MM.1S (cell line): Measurements from ENCODE around the gene SLC16A10.
"Not testable (repeated sequence)": the region's sequence is repeated elsewhere in the genome, so short reads cannot be mapped to it uniquely, and the experiment has no call there.

Experiments used
- DNase-seq: peaks from one replicate; pipeline ENCODE4 v3.0.0-alpha.2; 2015
- H2AFZ ChIP-seq: fragments of 300-600 bp; sonication (generic); 2 replicates; pipeline ENCODE4 v1.6.0; 2016; ENCODE audit warnings: antibody characterized with exemption, low read length
- H3F3A ChIP-seq: fragments of 300-600 bp; sonication (generic); 2 replicates; pipeline ENCODE4 v1.6.1; 2016; ENCODE audit warnings: mild to moderate bottlenecking, antibody characterized with exemption, low read length, moderate library complexity, mixed read lengths; ENCODE audit not compliant: insufficient read depth
- H3K27ac ChIP-seq: fragments of 300-600 bp; sonication (generic); 2 replicates; pipeline ENCODE4 v1.5.1; 2016; ENCODE audit warnings: mild to moderate bottlenecking, low read length
- H3K27me3 ChIP-seq: fragments of 300-600 bp; sonication (generic); replicated peaks from 2 replicates; pipeline ENCODE4 v1.6.0; 2016; ENCODE audit warnings: low read length; ENCODE audit not compliant: insufficient read depth
- H3K36me3 ChIP-seq: fragments of 300-600 bp; sonication (generic); replicated peaks from 2 replicates; pipeline ENCODE4 v1.6.1; 2016; ENCODE audit warnings: mild to moderate bottlenecking, low read length, mixed read lengths; ENCODE audit not compliant: insufficient read depth
- H3K4me1 ChIP-seq: fragments of 300-600 bp; sonication (generic); 2 replicates; pipeline ENCODE4 v1.6.1; 2016; ENCODE audit warnings: low read length, mixed read lengths
- H3K4me2 ChIP-seq: fragments of 300-600 bp; sonication (generic); 2 replicates; pipeline ENCODE4 v1.6.0; 2016; ENCODE audit warnings: low read depth, low read length
- H3K4me3 ChIP-seq: fragments of 300-600 bp; sonication (generic); 2 replicates; pipeline ENCODE4 v1.5.1; 2016; ENCODE audit warnings: low read length, mixed read lengths
- H3K79me2 ChIP-seq: fragments of 300-600 bp; sonication (generic); 2 replicates; pipeline ENCODE4 v1.6.1; 2016; ENCODE audit warnings: mixed run types, low read length, mixed read lengths
- H3K9ac ChIP-seq: fragments of 300-600 bp; sonication (generic); 2 replicates; pipeline ENCODE4 v1.6.1; 2016; ENCODE audit warnings: low read length, mixed read lengths
- H3K9me2 ChIP-seq: fragments of 300-600 bp; sonication (generic); replicated peaks from 2 replicates; pipeline ENCODE4 v1.6.1; 2016; ENCODE audit warnings: mild to moderate bottlenecking, low read length, mixed read lengths; ENCODE audit not compliant: insufficient read depth
- H3K9me3 ChIP-seq: fragments of 300-600 bp; sonication (generic); replicated peaks from 2 replicates; pipeline ENCODE4 v1.6.1; 2016; ENCODE audit warnings: mild to moderate bottlenecking, low read length, mixed read lengths; ENCODE audit not compliant: insufficient read depth
- H4K20me1 ChIP-seq: fragments of 300-600 bp; sonication (generic); 2 replicates; pipeline ENCODE4 v1.6.1; 2016; ENCODE audit warnings: mild to moderate bottlenecking, low read length, moderate library complexity, mixed read lengths; ENCODE audit not compliant: insufficient read depth
- TF ChIP-seq, protein P1 (sequence below): fragments of 300-600 bp; sonication (generic); IDR thresholded peaks from 2 replicates; pipeline ENCODE4 v1.5.1; 2016; ENCODE audit warnings: antibody characterized with exemption, low read length, mixed read lengths

Gene SLC16A10

DNA sequence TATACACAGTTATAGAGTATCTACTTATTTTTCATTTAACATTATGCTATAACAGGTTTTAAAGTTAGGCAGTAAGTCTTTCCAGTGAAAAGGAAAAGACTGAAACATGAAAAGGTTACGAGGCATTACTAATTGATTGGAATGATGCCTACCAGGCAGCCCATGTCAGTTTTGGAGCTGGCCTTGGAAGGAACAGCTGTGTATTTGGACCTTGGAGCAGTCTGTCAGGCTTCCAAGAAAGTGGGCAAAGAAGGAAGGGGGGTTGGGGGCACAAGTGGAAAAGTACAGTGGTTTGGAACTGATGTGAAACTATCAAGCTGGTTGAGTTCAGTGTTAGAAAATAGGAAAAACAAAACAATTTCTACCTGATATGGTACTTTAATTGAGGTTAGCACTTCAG is 41.7 kb downstream of the SLC16A10 start:
- Histone ChIP-seq H3K4me2 (no peak overlapping the region), H3K27ac (no peak overlapping the region), H4K20me1 (no peaks in the 10 kb centered on the region), H3K9me3 (no peaks in the 10 kb centered on the region), H2AFZ (no peak overlapping the region), H3F3A (no peaks in the 10 kb centered on the region), H3K79me2 (no peaks in the 10 kb centered on the region), H3K4me3 (no peak overlapping the region), H3K27me3 (no peaks in the 10 kb centered on the region), H3K4me1 (no peaks in the 10 kb centered on the region), H3K9ac (no peak overlapping the region), H3K36me3 (no peaks in the 10 kb centered on the region), H3K9me2 (no peaks in the 10 kb centered on the region)
- TF ChIP-seq, protein P1, sequence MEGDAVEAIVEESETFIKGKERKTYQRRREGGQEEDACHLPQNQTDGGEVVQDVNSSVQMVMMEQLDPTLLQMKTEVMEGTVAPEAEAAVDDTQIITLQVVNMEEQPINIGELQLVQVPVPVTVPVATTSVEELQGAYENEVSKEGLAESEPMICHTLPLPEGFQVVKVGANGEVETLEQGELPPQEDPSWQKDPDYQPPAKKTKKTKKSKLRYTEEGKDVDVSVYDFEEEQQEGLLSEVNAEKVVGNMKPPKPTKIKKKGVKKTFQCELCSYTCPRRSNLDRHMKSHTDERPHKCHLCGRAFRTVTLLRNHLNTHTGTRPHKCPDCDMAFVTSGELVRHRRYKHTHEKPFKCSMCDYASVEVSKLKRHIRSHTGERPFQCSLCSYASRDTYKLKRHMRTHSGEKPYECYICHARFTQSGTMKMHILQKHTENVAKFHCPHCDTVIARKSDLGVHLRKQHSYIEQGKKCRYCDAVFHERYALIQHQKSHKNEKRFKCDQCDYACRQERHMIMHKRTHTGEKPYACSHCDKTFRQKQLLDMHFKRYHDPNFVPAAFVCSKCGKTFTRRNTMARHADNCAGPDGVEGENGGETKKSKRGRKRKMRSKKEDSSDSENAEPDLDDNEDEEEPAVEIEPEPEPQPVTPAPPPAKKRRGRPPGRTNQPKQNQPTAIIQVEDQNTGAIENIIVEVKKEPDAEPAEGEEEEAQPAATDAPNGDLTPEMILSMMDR = no peak
- DNase-seq = no peak

DNA sequence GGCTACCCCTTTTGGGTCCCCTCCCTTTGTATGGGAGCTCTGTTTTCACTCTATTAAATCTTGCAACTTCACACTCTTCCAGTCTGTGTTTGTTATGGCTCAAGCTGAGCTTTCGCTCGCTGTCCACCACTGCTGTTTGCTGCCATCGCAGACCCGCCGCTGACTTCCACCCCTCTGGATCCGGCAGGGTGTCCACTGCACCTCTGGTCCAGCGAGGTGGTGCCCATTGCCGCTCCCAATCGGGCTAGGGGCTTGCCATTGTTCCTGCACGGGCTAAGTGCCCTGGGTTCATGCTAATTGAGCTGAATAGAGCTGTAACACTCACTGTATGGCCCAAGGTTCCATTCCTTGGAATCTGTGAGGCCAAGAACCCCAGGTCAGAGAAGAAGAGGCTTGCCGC is 43.7 kb downstream of the SLC16A10 start:
- not testable (repeated sequence) for H4K20me1 ChIP-seq, H3K4me3 ChIP-seq

DNA sequence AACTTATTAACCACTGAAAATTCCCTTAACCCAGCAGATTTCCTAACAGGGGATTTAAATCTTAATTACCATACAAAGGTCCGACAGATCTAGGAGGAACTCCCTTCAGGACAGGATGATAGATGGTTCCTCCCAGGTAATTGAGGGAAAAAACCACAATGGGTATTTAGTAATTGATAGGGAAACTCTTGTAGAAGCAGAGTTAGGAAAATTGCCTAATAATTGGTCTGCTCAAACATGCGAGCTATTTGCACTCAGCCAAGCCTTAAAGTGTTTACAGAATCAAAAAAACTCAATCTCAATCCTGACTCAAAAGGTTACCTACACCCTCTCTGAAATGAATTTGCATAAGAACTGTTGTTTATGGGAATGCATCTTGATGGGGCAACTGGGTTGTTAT is 45.4 kb downstream of the SLC16A10 start:
- not testable (repeated sequence) for H3F3A ChIP-seq

More for the DNA sequence above, 43.7 kb downstream of the SLC16A10 start:
- not testable (repeated sequence) for DNase-seq, H3K4me1 ChIP-seq, H3K27ac ChIP-seq, H3K9me3 ChIP-seq, H3K9me2 ChIP-seq, H3K27me3 ChIP-seq, H3K9ac ChIP-seq, H3F3A ChIP-seq, H2AFZ ChIP-seq, H3K36me3 ChIP-seq, H3K4me2 ChIP-seq, H3K79me2 ChIP-seq

GRCh38 chr6:111134236-111134869 is 47.0 kb downstream of the SLC16A10 start:
- H3K4me1 ChIP-seq, H3K9me2 ChIP-seq, H3K4me3 ChIP-seq, H3K9ac ChIP-seq, H3K36me3 ChIP-seq, DNase-seq, H3K79me2 ChIP-seq, H4K20me1 ChIP-seq, H3K27ac ChIP-seq, H3F3A ChIP-seq, H3K27me3 ChIP-seq, H3K4me2 ChIP-seq, H2AFZ ChIP-seq, H3K9me3 ChIP-seq: not testable (repeated sequence)

More for the DNA sequence above, 45.4 kb downstream of the SLC16A10 start:
- not testable (repeated sequence) for H3K27me3 ChIP-seq, H2AFZ ChIP-seq, H3K27ac ChIP-seq, DNase-seq, H3K4me3 ChIP-seq, H3K9me2 ChIP-seq, H3K79me2 ChIP-seq, H3K9ac ChIP-seq, H3K36me3 ChIP-seq, H3K4me1 ChIP-seq, H4K20me1 ChIP-seq, H3K9me3 ChIP-seq, H3K4me2 ChIP-seq

- not testable (repeated sequence) for H3K36me3 ChIP-seq, H3K9me2 ChIP-seq, H3K79me2 ChIP-seq, H3K27ac ChIP-seq, H3F3A ChIP-seq, H3K9me3 ChIP-seq, H3K4me2 ChIP-seq, H4K20me1 ChIP-seq, DNase-seq, H3K4me3 ChIP-seq, H3K4me1 ChIP-seq, H3K9ac ChIP-seq, H3K27me3 ChIP-seq, H2AFZ ChIP-seq
These were observed 50.3 kb downstream of the SLC16A10 start for GRCh38 chr6:111137489-111138093.
